Stimulated activated CD8-positive, alpha-beta memory T cell treated with anti-CD3 and anti-CD28 coated beads, Interleukin-15, amount 100 ng/mL, for 48 hours (primary cell): ENCODE results near the gene DCAF15.
A peak's percentile ranks its signal among the peaks of the same experiment; 100 is the strongest.
"Not testable (repeated sequence)": the region's sequence is repeated elsewhere in the genome, so short reads cannot be mapped to it uniquely, and the experiment has no call there.

Source experiments
- DNase-seq, 2 donors: peaks; one replicate each; pipeline ENCODE4 v3.0.0-alpha.2; 2020; ENCODE audit warnings: low read depth in 2 of 2

Gene DCAF15

DNA sequence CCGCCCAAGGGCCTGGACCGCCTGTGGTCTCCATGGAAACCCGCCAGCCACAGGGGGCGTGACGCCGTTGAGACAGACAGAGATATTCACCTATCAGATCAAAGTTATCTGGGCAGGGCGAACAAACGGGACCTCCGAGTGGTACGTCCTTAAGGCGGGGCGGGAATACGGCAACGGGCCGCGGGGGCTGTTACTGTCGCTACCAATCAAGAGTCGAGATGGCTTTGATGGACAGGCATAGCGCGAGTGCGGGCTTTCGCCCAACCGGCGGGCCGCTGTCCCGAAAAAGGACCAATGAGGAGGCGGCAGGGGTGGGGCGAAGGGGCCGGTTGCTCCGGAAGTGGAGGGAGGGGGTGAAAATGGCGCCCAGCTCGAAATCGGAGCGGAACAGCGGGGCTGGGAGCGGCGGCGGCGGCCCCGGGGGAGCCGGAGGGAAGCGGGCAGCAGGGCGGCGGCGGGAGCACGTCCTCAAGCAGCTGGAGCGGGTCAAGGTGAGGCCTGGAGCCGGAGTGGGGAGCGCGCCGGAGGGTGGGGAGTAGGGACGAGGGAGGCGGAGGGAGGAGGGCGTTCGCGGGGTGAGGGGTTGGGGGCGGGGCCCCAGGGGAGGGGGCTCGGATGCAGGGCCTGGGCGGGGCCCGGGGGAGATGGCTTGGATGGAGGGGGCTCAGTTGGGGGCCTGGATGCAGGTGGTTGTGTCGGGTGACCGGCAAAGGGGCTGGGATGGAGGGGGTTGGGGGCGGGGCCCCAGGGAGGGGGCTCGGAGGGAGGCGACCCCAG lies at the start of gene DCAF15:
DCAF15 (plus strand) TSS at position 356 of the 777 bp plus-strand sequence; CDS start at position 360, 4 bp downstream.
- peak; percentile 98 to 99 for DNase-seq

DNA sequence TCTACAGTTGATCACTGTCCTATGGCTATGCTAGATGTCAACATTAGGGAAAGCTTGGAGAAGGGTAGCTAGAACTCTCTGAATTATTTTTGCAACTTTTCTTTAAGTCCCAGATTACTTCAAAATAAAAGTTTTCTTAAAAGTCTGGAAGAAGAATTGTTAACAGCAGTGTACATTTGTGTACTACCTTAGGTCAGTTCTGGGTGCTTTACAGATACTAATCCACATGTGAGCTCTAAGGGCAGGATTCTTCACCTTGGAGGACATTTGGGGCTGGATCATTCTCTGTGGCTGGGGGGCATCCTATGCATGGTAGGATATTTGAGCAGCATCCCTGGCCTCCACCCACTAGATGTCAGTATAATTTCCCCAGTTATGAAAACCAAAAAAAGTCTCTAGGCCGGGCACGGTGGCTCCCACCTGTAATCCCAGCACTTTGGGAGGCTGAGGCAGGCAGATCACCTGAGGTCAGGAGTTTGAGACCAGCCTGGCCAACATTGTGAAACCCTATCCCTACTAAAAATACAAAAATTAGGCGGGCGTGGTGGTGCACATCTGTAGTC lies 49.2 kb upstream of the DCAF15 start:
- no peak for DNase-seq

DNA sequence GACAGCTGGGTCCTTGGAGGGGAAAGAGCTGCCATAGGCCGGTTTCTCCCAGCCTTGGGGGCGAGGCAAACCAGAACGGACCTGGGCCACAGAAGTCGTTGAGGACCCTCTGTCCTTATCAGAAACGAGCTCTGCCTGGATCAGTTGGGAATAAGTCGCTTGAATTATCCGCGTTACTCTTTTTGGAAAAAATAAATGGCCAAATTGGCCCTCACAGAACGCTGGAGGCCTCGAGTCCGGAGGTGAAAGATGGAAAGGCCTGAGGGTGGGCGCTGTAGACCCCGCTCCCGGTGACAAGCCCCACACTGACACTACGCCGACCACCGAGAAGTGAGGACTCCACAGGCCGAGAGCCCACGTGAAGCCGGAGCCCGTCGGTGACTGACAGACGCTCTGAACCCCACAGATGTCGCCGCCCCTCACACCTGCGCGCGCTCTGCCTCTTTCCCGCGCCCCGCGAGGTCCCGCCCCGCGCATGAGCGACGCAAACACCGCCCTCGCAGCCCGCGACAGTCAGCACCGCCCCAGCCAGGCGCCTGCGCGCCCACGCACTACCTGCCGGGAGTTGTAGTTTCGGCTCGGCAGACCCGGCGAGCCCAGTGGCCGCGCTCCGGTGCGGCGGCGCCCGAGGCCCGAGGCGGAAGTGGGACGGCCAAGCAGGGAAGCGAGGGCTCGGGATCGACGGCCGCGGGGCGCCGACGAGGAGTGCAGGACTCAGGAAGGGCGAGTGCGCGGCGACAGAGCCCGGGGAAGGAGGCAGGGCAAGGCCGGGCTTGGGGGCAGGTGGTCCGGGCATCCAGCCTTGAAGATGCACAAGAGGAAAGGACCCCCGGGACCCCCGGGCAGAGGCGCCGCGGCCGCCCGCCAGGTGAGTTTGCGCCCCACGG lies 46.4 kb upstream of the DCAF15 start, which contains the start of the genes BRME1 and CC2D1A:
BRME1 (minus strand) TSS at position 484 of the 887 bp plus-strand sequence. CDS start 1,225 bp downstream, outside the sequence.
CC2D1A (plus strand) TSS at position 568 of the 887 bp plus-strand sequence; CDS start at position 809, 241 bp downstream.
- peak; percentile 94 to 96 for DNase-seq

GRCh38 chr19:13906521-13906904 lies 45.8 kb upstream of the DCAF15 start:
- DNase-seq, result no peak

DNA sequence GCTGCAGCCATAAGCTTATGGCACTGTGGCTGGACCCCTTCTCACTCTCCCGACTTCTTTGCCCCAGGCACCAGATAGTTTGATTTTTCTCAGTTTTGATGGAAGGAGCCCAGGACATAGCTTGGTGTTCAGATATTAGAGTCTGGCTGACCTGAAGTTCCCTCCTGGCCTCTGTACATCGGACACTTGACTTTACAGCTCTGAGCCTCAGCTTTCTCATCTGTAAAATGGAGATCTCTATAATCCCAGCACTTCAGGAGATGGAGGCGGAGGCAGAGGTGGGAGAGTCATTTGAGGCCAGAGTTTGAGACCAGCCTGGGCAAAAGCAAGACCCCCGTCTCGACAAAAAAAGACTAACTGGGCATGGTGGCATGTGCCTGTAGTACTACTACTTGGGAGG lies 45.4 kb upstream of the DCAF15 start:
- DNase-seq, result no peak

DNA sequence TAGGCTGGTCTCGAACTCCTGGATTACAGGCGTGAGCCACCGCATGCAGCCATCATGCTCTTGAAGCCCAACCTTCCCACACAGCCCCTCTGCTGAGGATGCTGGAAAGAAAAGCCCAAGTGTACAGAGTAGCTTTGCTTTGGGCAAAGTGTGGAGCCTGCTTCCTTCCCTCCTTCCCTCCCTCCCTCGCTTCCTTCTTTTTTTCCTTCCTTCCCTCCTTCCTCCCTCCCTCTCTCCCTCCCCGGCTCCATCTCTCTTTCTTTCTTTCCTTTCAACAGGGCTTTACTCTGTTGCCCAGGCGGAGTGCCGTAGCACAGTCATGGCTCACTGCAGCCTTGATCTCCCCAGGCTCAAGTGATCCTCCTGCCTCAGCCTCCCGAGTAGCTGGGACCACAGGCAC lies 43.6 kb upstream of the DCAF15 start:
- DNase-seq, result no peak

DNA sequence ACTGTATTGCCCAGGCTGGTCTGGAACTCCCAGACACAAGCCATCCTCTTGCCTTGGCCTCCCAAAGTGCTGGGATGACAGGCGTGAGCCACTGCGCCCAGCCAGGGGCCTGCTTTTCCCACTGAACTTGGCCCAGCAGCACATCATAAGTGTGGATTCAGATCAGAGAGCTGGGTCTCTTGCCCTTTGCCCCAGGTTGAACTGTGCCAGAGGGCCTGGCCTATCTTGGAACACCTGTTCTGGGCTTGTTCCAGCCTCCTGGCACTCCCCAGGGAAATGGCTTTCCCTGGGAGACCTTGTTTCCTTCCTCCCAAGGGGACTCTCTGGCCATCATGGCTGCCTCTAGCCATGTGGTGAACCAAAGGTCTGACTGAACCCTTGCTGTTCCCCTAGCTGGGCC lies 42.9 kb upstream of the DCAF15 start:
- no peak for DNase-seq

GRCh38 chr19:13913352-13913751 lies 39.0 kb upstream of the DCAF15 start:
- DNase-seq, result no peak

- no peak for DNase-seq
Observed at GRCh38 chr19:13914777-13915176, 37.5 kb upstream of the DCAF15 start.

DNA sequence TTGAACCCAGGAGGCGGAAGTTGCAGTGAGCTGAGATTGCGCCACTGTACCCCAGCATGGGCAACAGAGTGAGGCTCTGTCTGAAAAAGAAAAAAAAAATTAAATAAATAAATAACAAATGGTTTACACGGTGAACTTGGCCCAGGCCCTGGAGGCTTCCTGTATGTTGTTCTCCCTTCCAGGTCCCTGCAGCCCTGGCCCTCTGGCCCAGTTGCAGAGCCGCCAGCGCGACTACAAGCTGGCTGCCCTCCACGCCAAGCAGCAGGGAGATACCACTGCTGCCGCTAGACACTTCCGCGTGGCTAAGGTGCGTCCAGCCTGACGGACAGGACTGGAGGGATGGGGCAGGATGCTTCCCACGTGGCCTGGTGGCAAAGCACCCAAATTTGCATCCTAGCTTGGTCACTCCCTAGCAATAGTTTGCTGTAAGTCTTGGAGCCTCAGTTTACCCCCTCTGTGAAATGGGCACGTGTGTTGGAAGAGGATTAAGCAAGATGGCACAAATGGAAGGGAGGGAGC lies 34.4 kb upstream of the DCAF15 start:
- DNase-seq, result no peak

DNA sequence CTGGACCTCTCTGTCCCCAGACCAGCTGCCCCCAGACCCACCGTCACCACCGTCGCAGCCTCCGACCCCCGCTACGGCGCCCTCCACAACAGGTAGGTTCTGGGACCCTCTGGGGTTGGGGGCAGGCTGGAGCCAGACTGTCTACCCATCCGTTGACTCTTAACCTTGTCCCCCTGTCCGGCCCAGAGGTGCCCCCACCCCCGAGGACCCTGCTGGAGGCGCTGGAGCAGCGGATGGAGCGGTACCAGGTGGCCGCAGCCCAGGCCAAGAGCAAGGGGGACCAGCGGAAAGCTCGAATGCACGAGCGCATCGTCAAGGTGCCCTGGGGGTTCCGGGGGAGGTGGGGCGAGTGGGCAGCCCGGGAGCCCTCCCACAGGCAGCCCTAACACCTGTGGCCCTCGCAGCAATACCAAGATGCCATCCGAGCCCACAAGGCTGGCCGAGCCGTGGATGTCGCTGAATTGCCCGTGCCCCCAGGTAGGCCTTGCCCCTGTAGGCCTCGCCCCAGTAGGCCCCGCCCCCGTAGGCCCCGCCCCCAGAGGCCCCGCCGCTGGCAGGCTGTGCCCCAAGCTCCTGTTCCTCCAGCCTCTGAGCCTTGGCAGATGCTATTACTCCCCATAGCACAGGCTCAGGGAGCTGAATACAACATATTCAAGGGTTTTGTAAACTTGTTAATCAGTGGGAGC lies 33.4 kb upstream of the DCAF15 start:
- DNase-seq, result no peak

GRCh38 chr19:13920524-13920923 lies 31.8 kb upstream of the DCAF15 start:
- no peak for DNase-seq

DNA sequence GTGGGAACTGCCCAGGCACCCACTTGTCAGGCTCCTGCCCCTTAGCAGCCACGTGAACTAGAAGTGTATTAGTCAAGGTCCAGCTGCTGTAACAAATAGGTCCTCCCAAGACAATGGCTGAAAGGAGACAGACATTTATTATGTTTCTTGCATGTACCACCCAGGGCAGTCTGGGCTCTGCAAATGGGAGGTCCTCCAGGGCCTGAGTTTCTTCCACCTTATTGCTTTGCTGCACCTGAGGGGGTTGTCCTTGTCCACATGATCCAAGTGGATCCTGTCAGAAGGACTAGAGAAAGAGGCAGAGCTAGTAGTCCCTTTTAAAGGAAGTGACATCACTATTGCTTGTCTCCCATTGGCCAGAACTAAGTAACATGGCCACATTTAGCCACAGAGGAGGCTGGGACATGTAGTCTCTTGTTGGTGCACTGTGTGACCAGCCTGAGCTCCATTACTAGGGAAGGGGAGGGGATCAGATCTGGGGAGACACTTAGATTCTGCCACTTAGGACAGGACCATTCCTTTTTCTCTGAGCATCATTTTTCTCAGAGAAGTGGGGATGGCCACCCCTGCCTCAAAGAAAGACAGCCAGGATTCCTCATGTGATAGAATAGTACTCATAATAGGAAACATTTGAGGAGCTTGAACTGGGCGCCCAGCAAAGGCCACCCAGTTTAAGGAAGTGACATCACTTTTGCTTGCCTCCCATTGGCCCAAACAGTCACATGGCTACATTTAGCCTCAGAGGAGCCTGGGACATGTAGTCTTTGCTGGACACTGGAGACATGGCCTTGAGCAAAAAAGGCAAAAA lies 31.2 kb upstream of the DCAF15 start:
- DNase-seq, result peak in 1 of 2 donors; percentile 14

GRCh38 chr19:13922118-13922517 lies 30.2 kb upstream of the DCAF15 start:
- not testable (repeated sequence) for DNase-seq

- DNase-seq, result no peak
Observed at GRCh38 chr19:13923194-13923987, 28.9 kb upstream of the DCAF15 start.

DNA sequence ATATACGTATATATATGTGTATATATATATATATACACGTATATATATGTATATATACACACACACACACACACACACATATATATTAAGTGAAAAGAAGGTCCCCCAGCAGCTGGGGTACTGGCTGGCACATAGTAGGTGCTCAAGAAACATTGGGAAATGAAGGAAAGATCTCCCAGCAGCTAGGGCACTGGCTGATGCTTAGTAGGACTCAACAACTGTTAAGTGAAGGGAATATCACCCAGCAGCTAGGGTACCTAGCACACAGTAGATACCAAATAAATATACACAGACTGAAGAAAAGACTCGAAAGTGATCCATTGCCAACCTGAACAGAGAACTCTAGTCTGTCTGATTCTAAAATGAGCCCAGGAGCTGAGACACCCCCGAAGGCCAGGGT lies 26.3 kb upstream of the DCAF15 start:
- DNase-seq, result no peak

DNA sequence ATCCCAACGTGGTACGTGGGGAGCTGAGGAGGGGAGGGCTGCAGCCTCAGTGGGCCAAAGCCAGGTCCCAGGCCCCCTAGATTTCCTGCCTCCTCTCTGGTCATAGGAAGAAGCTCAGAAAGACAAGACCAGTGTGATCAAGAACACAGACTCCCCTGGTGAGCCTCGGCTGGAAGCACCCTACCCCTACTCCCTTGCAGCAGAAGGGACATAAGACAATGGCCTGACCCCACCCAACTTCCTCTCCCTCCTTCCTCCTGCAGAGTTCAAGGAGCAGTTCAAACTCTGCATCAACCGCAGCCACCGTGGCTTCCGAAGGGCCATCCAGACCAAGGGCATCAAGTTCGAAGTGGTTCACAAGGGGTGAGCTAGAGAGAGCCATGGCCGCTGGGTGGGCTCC lies 25.6 kb upstream of the DCAF15 start:
- no peak for DNase-seq

DNA sequence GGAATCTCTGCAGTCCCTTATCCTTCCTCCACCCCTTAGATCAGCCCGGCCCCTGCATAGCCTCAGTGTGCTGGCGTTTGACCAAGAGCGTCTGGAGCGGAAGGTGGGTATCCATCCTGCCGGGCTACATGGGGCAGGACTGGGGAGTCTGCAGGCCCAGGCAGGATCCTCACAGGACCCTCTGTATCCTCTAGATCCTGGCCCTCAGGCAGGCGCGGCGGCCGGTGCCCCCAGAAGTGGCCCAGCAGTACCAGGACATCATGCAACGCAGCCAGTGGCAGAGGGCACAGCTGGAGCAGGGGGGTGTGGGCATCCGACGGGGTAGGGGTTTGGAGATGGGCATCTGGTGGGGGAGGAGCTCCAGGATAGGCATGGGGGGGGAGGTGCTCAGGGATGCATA lies 23.0 kb upstream of the DCAF15 start:
- no peak for DNase-seq

- DNase-seq, result no peak
Observed at GRCh38 chr19:13929956-13930355, 22.4 kb upstream of the DCAF15 start.

DNA sequence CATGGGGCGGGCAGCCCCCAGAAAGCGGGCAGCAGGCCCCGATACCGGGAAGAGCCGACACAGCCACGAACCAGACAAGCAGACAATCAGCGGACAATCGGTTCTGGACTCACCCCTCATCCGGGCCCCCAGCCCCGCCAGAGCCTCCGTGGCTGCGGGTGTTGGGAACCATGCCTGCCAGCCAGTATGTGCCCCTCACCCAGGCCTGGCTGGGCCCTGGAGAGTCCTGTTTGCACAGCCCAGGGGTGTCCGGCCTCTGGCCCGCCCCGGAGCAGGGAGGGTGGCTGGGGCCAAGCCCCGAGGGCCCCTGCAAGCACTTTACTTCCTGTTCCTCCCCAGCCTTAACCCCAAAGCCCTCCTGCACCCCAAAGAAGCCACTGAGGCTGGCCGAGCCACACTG lies 21.9 kb upstream of the DCAF15 start:
- DNase-seq, result no peak
